Right atrium auricular region (tissue), 2 donors: ENCODE measurements around the gene ETFB. TPM values are rescaled to one million over a fixed set of nuclear protein-coding genes. Genes with fewer than 3 reads are reported as not detected.

Experiments used
- DNase-seq: peaks from one replicate; pipeline ENCODE4 v3.0.0-alpha.2; 2019; ENCODE audit warnings: low spot score
- H3K27ac ChIP-seq, 2 donors: fragments of 200-600 bp; sonication (generic); 1 replicate in 1 of 2; 2 replicates in 1 of 2; pipeline ENCODE4 v1.5.1; 2016 to 2019
- H3K27me3 ChIP-seq, 2 donors: fragments of 200-600 bp; sonication (generic); one replicate each; pipeline versions ENCODE4 v1.5.1 to v1.6.0; 2017 to 2019
- H3K36me3 ChIP-seq: fragments of 200-600 bp; sonication (generic); one replicate; pipeline ENCODE4 v1.5.1; 2016
- H3K4me1 ChIP-seq, 2 donors: fragments of 200-600 bp; sonication (generic); one replicate each; pipeline versions ENCODE4 v1.5.1 to v1.6.0; 2017 to 2019
- H3K4me3 ChIP-seq, 2 donors: fragments of 200-600 bp; sonication (generic); 1 replicate in 1 of 2; 2 replicates in 1 of 2; pipeline ENCODE4 v1.5.1; 2017 to 2019; ENCODE audit warnings: mild to moderate bottlenecking in 1 of 2, moderate library complexity in 1 of 2
- H3K9me3 ChIP-seq, 2 donors: fragments of 200-600 bp; sonication (generic); one replicate each; pipeline ENCODE4 v1.5.1; 2019
- total RNA-seq, 2 donors: library from RNA; depleted of rRNA; stranded (reverse); fragments of >200 nt; gene quantifications; one replicate each; pipeline ENCODE4 v1.1.0, GENCODE V29; 2016
- TF ChIP-seq, protein P1 (sequence below), 2 donors: fragments of 200-600 bp; sonication (generic); IDR thresholded peaks; one replicate each; pipeline ENCODE4 v1.5.1; 2019; ENCODE audit warnings: antibody characterized with exemption in 2 of 2

ETFB gene
- total RNA-seq, 2 donors from 2014 or later = 385 TPM

- H3K4me1 ChIP-seq = no peaks in the 10 kb centered on the region
- TF ChIP-seq, protein P1, sequence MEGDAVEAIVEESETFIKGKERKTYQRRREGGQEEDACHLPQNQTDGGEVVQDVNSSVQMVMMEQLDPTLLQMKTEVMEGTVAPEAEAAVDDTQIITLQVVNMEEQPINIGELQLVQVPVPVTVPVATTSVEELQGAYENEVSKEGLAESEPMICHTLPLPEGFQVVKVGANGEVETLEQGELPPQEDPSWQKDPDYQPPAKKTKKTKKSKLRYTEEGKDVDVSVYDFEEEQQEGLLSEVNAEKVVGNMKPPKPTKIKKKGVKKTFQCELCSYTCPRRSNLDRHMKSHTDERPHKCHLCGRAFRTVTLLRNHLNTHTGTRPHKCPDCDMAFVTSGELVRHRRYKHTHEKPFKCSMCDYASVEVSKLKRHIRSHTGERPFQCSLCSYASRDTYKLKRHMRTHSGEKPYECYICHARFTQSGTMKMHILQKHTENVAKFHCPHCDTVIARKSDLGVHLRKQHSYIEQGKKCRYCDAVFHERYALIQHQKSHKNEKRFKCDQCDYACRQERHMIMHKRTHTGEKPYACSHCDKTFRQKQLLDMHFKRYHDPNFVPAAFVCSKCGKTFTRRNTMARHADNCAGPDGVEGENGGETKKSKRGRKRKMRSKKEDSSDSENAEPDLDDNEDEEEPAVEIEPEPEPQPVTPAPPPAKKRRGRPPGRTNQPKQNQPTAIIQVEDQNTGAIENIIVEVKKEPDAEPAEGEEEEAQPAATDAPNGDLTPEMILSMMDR (IDR thresholded peaks at IDR 0.05) = no peak
- H3K4me3 ChIP-seq = no peak overlapping the region
- no peak overlapping the region for H3K27ac ChIP-seq
- DNase-seq = no peak
- peaks cover 38% of the 10 kb centered on the region for H3K36me3 ChIP-seq
- no peaks in the 10 kb centered on the region for H3K27me3 ChIP-seq
- no peaks in the 10 kb centered on the region for H3K9me3 ChIP-seq
These were observed 14.8 kb downstream of the ETFB start for GRCh38 chr19:51351266-51351990.

DNA sequence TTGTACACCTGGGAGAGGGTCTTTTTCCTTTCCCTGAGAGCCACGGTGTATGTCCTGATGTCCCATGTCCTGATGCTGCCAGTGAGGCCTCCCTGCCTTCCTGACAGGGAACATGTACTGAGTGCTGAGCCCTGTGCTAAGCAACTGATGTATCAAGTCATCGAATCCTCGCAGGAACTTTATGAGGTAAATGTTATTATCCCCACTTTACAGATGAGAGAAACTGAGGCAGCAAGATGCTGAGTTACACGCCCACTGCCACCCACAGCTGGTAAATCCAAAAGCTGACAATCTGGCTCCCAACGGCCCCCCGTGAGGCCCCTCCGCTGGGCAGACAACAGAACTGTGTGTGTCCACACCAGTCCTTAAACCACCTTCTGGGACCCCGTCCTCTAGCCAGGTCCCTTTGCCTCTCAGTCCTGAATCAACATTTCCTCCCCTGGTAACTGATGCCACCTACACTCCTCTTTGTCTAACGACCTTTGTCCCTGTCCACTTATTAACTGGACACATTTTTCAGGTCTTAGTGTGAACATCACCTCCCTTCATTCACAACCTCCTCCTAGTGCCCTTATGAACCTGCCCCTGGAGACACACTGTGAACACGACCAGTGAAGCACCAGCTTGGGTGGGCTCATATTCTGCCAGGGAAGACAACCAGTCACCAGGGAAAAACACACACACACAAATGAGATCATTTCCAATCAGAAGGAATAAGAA is 18.8 kb downstream of the ETFB start:
- Histone ChIP-seq H3K27ac (no peak overlapping the region), H3K9me3 (no peaks in the 10 kb centered on the region), H3K27me3 (no peaks in the 10 kb centered on the region), H3K36me3 (peaks cover 32% of the 10 kb centered on the region), H3K4me3 (no peak overlapping the region), H3K4me1 (no peaks in the 10 kb centered on the region)
- DNase-seq = no peak
- TF ChIP-seq, protein P1 (IDR thresholded peaks at IDR 0.05) = no peak

DNA sequence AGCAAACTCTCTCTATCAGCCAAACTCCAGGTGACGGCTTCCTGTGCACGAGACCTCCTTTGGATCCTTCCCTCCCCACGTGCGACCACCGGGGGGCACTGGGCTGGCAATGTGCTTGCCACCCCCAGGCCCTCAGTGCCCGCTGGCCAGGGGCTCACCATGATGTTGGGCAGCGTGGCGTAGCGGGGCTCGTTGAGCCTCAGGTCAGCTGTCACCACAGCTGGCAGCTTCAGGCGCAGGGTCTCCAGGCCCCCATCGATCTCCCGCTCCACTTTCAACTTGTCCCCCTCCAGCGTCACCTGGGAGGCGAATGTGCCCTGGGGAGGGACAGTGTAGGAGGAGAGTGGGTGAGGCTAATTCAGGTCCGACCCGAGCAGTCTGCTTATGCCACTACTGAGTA is 19.4 kb downstream of the ETFB start:
- DNase-seq = no peak
- peaks cover 28% of the 10 kb centered on the region for H3K36me3 ChIP-seq

DNA sequence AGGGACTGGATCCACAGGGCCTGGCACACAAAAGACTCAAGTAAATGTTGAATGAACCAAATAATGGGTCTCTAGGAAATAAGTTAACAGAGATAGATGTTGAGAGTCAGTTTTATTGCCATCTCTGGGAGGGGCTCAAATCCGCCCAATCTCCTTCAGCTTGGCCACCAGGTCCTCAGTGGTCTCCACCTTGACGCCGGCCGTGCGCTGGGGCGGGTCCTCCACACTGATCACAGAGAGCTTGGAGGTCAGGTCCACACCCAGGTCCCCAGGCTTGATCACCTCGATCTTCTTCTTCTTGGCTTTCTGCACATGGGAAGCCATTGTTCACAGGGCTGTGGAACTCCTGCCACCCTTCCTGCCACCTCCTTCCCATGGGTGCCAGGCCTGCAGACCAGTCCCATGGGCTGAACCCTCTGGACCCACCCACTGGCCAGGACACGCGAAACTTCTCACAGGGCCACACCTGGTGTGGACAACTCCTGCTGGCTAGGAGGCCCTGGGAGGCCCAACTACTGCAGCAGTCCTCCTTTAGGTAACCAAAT is 21.0 kb downstream of the ETFB start:
- Histone ChIP-seq H3K36me3 (peaks cover 13% of the 10 kb centered on the region), H3K27me3 (no peaks in the 10 kb centered on the region), H3K9me3 (no peaks in the 10 kb centered on the region), H3K4me3 (no peak overlapping the region), H3K4me1 (peaks cover 0 to 7% of the 10 kb centered on the region in 2 donors), H3K27ac (no peak overlapping the region)
- DNase-seq = no peak
- TF ChIP-seq, protein P1 (IDR thresholded peaks at IDR 0.05) = no peak

More for the DNA sequence above, 19.4 kb downstream of the ETFB start:
- no peaks in the 10 kb centered on the region for H3K9me3 ChIP-seq
- H3K27me3 ChIP-seq = no peaks in the 10 kb centered on the region
- TF ChIP-seq, protein P1 (IDR thresholded peaks at IDR 0.05) = no peak
- no peaks in the 10 kb centered on the region for H3K4me1 ChIP-seq
- no peak overlapping the region for H3K4me3 ChIP-seq
- no peak overlapping the region for H3K27ac ChIP-seq

- peaks cover 0 to 21% of the 10 kb centered on the region in 2 donors for H3K4me1 ChIP-seq
- no peaks in the 10 kb centered on the region for H3K27me3 ChIP-seq
- H3K36me3 ChIP-seq = peaks cover 9% of the 10 kb centered on the region
- DNase-seq = no peak
- H3K27ac ChIP-seq = no peak overlapping the region
- H3K4me3 ChIP-seq = no peak overlapping the region
- TF ChIP-seq, protein P1 (IDR thresholded peaks at IDR 0.05) = no peak
- no peaks in the 10 kb centered on the region for H3K9me3 ChIP-seq
These were observed 23.3 kb downstream of the ETFB start for GRCh38 chr19:51342631-51343569.
